Measurements from ENCODE around the gene GALNT17.

- TF ChIP-seq, protein P1, sequence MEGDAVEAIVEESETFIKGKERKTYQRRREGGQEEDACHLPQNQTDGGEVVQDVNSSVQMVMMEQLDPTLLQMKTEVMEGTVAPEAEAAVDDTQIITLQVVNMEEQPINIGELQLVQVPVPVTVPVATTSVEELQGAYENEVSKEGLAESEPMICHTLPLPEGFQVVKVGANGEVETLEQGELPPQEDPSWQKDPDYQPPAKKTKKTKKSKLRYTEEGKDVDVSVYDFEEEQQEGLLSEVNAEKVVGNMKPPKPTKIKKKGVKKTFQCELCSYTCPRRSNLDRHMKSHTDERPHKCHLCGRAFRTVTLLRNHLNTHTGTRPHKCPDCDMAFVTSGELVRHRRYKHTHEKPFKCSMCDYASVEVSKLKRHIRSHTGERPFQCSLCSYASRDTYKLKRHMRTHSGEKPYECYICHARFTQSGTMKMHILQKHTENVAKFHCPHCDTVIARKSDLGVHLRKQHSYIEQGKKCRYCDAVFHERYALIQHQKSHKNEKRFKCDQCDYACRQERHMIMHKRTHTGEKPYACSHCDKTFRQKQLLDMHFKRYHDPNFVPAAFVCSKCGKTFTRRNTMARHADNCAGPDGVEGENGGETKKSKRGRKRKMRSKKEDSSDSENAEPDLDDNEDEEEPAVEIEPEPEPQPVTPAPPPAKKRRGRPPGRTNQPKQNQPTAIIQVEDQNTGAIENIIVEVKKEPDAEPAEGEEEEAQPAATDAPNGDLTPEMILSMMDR (IDR thresholded peaks at IDR 0.05) = no peak
- TF ChIP-seq POLR2A (IDR thresholded peaks at IDR 0.05; ENCODE audit: low read depth) (no peak), EP300 (IDR thresholded peaks at IDR 0.05) (no peak)
Measured at GRCh38 chr7:71120096-71120495, 11.8 kb upstream of the GALNT17 start.

All from esophagus muscularis mucosa (tissue), 4 donors.